Diencephalon (tissue), 1 donor: ENCODE measurements around the gene SPPL2B. TPM values are rescaled to one million over a fixed set of nuclear protein-coding genes. Genes with fewer than 3 reads are reported as not detected.

ENCODE experiments used
- total RNA-seq: library from RNA; depleted of rRNA; stranded (reverse); fragments of >200 nt; gene quantifications from one replicate; pipeline ENCODE4 v1.2.3, GENCODE V29; 2014

Gene SPPL2B
- 29.3 TPM for total RNA-seq

DNA sequence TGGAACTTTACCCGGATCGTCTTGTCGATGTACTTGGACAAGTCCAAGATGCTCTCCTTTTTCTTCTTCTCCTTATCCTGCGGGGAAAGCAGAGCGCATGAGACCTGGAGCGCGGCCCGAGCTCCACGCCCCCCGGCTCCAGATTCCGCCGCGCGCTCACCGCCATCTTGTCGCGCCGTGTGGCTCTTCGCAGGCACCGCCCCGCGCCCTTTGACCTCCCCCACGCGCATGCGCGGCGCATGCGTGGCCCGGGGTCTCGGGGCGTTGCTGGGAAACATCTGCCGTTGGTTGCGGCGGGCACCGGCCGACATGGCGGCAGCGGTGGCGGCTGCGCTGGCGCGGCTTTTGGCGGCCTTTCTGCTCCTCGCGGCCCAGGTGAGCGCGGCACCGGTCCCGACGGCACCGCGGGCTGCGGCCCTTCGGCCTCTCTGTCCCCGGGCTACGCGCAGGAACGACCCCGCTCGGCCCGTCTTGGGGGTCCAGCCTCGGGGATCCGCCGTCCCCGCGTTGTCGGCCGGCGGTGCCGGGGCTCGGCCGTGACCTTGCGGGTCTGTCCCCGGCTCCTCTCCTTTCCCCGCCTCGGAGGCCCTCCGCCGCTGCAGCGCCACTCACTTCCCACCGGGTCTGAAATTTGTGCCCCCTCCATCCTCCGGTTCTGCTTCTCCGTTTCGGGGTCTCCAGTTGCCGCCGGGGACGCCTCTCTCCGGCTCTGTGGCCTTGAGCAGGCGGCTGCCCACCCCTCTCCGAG lies at the start of gene SPPL2B, which contains the start of gene LSM7:
Gene SPPL2B, plus strand, starts transcription at position 284 of the 748 bp plus-strand sequence. Its CDS starts 26 bp downstream, at position 310.
Gene LSM7, minus strand, starts transcription at position 186 of the 748 bp plus-strand sequence. Its CDS starts 20 bp downstream, at position 166.

DNA sequence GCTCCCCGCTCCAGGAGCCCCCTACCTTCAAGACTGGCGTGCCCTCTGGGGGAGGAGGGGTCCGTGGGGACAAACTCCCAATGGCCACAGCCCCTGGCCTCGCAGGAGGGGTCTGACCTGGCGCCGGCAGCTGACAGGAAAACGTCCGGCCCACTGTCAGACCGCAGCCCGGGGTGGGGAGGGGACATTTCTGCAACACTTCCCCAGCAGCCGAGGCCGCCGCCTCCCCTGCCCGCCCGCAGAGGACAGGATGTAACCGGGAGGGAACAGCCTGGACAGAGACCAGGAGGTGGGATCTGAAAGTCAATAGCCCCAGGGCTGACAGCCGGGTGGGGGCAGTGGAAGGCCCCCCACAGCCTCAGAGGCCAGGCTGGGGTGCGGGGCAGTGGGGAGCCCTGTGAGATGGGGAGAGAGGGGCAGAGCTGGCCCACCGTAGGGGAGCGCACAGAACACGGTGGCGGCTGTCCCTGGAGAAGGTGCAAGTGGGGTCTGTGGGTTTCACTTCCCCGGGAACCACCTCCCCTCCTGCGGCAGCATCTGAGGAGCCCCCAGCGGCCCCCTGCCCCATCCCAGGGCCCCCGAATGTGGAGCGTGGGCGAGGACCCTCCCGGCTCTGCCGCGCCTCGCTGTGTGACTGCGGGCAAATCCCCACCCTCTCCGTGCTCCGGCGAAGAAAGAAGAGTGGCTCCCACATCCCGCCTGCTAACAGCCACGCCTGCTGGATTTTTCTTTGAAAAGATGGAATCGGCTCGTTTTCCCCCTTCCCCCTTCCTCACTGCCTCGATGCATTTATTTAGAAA lies 46.2 kb upstream of the SPPL2B start, which contains the start of gene PEAK3:
Gene PEAK3, minus strand, starts transcription at position 114 of the 800 bp plus-strand sequence. CDS start 1,244 bp downstream, outside the sequence.

DNA sequence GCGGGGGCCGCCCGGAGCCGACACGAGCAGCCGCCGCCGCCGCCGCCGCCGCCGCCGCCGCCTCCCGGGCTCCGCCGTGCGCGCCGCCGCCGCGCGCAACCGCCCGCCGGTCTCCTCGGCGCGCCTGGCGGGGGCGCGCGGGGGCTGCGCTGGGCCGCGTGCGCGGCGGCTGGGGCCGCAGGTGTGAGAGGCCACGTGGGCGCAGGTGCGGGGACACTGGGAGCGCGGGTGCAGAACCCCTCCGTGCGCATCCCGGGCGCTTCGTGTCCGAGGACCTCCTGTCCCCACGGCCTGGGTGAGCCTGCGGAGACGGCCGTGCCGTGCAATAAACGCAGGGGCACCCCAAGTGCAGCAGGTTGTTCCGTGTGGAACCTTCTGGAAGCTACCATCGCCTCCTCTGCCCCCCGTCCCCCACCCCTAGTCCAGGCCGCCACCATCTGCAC lies 20.3 kb upstream of the SPPL2B start, which contains the start of gene LINGO3:
Gene LINGO3, minus strand, starts transcription at position 41 of the 443 bp plus-strand sequence. CDS start 16,378 bp downstream, outside the sequence.

GRCh38 chr19:2359992-2360685 lies 31.7 kb downstream of the SPPL2B start, which contains the start of gene TMPRSS9:
Gene TMPRSS9, plus strand, starts transcription at chr19:2360265. Its CDS starts 29,521 bp downstream, at chr19:2389786.

Other genes starting within 250 kb of the SPPL2B start
- gene MOB3A, start 232.4 kb upstream of the SPPL2B start, total RNA-seq: 15.5 TPM
- gene IZUMO4, start 231.8 kb upstream of the SPPL2B start, total RNA-seq: 8.5 TPM
- gene AP3D1, start 177.1 kb upstream of the SPPL2B start, total RNA-seq: 78.4 TPM
- 7.6 TPM for gene DOT1L, start 164.8 kb upstream of the SPPL2B start, total RNA-seq
- gene PLEKHJ1, start 92.4 kb upstream of the SPPL2B start, total RNA-seq: 49.8 TPM
- 26.1 TPM for gene SF3A2, start 91.9 kb upstream of the SPPL2B start, total RNA-seq
- 1.8 TPM for gene AMH, start 79.4 kb upstream of the SPPL2B start, total RNA-seq
- not detected for gene JSRP1, start 72.3 kb upstream of the SPPL2B start, total RNA-seq
- not detected for gene PEAK3, start 46.5 kb upstream of the SPPL2B start, total RNA-seq
- gene LINGO3, start 20.5 kb upstream of the SPPL2B start, total RNA-seq: 5.8 TPM
- 84.0 TPM for gene LSM7, start 98 bp upstream of the SPPL2B start, total RNA-seq
- 0.23 TPM for gene TMPRSS9, start 31.6 kb downstream of the SPPL2B start, total RNA-seq
- gene TIMM13, start 98.9 kb downstream of the SPPL2B start, total RNA-seq: 23.1 TPM
- 45.0 TPM for gene LMNB2, start 128.3 kb downstream of the SPPL2B start, total RNA-seq
- gene GADD45B, start 147.4 kb downstream of the SPPL2B start, total RNA-seq: 5.5 TPM